Stomach (tissue), 4 donors: Measurements from ENCODE around the gene BCCIP.

Source experiments
- CTCF ChIP-seq, 7 experiments: fragments of 450-650 bp in 4 of 7; fragments of 200-600 bp in 3 of 7; sonication (generic) in 3 of 7; IDR thresholded peaks; one replicate each; pipeline ENCODE4 v1.5.1; 2016 to 2019; ENCODE audit warnings: antibody characterized with exemption in 7 of 7, control low read depth in 2 of 7, mild to moderate bottlenecking in 1 of 7
- POLR2A ChIP-seq, 4 donors: fragments of 450-650 bp; IDR thresholded peaks; one replicate each; pipeline ENCODE4 v1.6.1; 2016; ENCODE audit warnings: antibody characterized with exemption in 4 of 4, control low read depth in 2 of 4, mild to moderate bottlenecking in 1 of 4, moderate library complexity in 1 of 4

DNA sequence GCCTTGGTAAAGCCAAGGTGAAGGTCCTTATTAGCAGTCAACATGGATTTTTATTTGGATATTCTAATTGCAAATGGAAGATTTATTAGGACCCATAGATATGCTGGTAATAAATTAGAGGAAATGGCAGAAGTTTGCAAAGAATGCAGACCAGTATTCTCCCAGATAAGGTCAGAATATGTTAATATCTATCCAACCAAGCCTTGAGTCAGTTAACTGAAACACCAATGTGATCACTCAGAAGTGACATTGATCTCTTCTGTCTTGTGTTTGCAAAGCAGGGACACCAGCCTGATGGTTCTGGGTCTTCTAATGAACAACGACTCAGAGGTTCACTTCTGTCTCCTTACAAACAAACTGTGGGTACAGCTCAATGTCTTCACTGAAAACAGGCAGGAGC lies 21.8 kb upstream of the BCCIP start:
- no peak for TF ChIP-seq CTCF (IDR thresholded peaks at IDR 0.05)
- TF ChIP-seq POLR2A (IDR thresholded peaks at IDR 0.05), result no peak
